AG10803 (cell line): ENCODE data around the gene ZNF766.
A peak's percentile ranks its signal among the peaks of the same experiment; 100 is the strongest.

Source experiments
- DNase-seq: peaks from one replicate; pipeline ENCODE4 v3.0.0; 2010; ENCODE audit warnings: low read depth
- H3K4me3 ChIP-seq: 2 replicates; pipeline ENCODE4 v1.5.1; 2011; ENCODE audit warnings: mild to moderate bottlenecking, low read length, control low read depth
- CTCF ChIP-seq: conservative IDR thresholded peaks from 2 replicates; pipeline ENCODE4 v1.5.1; 2011; ENCODE audit warnings: mild to moderate bottlenecking, low read length, control low read depth, inconsistent platforms

ZNF766 gene

GRCh38 chr19:52297601-52298364 is 28.4 kb downstream of the ZNF766 start:
- no peak for DNase-seq
- H3K4me3 ChIP-seq, result peak overlapping the region; percentile 95
- no peak for TF ChIP-seq CTCF

GRCh38 chr19:52307275-52307674 is 37.9 kb downstream of the ZNF766 start:
- no peak overlapping the region for H3K4me3 ChIP-seq
- no peak for TF ChIP-seq CTCF
- DNase-seq, result peak; percentile 12

GRCh38 chr19:52322429-52322828 is 53.0 kb downstream of the ZNF766 start:
- no peak for TF ChIP-seq CTCF
- no peak overlapping the region for H3K4me3 ChIP-seq
- no peak for DNase-seq

GRCh38 chr19:52331757-52332156 is 62.4 kb downstream of the ZNF766 start:
- no peak overlapping the region for H3K4me3 ChIP-seq
- TF ChIP-seq CTCF, result no peak
- DNase-seq, result no peak

GRCh38 chr19:52335768-52336116 is 66.4 kb downstream of the ZNF766 start:
- no peak for TF ChIP-seq CTCF
- H3K4me3 ChIP-seq, result peak overlapping the region; percentile 85
- no peak for DNase-seq

GRCh38 chr19:52336117-52336790 is 66.9 kb downstream of the ZNF766 start, which contains the start of gene ZNF610:
ZNF610 (plus strand) TSS chr19:52336243; CDS start chr19:52349173, 12,930 bp downstream.
- peak; percentile 76 for DNase-seq
- H3K4me3 ChIP-seq, result peak within 1 kb of the TSS; percentile 85
- TF ChIP-seq CTCF, result no peak
